PFSK-1 (cell line): Measurements from ENCODE around the gene CLN3.

Source experiments
- FOXP2 ChIP-seq: optimal IDR thresholded peaks from 2 replicates; pipeline ENCODE3; 2011; ENCODE audit warnings: borderline replicate concordance, control low read depth, inconsistent platforms; ENCODE audit not compliant: insufficient read depth; ENCODE audit errors: extremely low read length, extremely low read depth
- POLR2AphosphoS5 ChIP-seq: IDR thresholded peaks from 2 replicates; pipeline ENCODE4 v1.6.1; 2012; ENCODE audit warnings: low read depth, mild to moderate bottlenecking, control low read depth, low read length, moderate library complexity
- SIN3A ChIP-seq: IDR thresholded peaks from 2 replicates; pipeline ENCODE4 v1.6.1; 2012; ENCODE audit warnings: mild to moderate bottlenecking, low read length, moderate library complexity, borderline replicate concordance; ENCODE audit not compliant: insufficient read depth
- TAF1 ChIP-seq: IDR thresholded peaks from 2 replicates; pipeline ENCODE4 v1.6.1; 2012; ENCODE audit warnings: low read length, control low read depth, borderline replicate concordance; ENCODE audit not compliant: insufficient read depth
- TF ChIP-seq, protein P1 (sequence below), 2 experiments: IDR thresholded peaks; 2 replicates each; pipeline versions ENCODE4 v1.6.1 to v1.8.0; 2011 to 2012; ENCODE audit warnings: low read depth in 2 of 2, low read length in 2 of 2, control low read depth in 1 of 2, inconsistent platforms in 1 of 2, mild to moderate bottlenecking in 1 of 2, moderate library complexity in 1 of 2; ENCODE audit not compliant: insufficient read depth in 1 of 2

The CLN3 gene

DNA sequence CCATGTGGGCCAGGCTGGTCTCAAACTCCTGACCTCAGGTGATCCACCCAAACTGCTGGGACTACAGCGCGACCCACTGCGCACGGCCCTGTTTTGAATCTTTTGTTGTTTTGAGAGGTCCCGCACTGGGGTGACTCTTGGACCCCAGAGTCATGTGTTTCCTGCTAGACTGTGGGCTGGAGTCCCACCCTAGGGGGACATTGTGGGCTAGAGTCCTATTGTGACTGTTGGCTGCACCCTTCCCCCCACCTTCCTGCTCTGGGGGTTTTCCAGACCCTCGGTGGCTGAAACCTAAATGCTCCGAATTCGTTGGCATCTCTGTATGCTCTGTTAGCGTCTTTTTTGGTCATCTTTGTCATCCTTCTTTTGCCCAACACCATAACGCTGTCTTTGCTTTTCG, 30.9 kb upstream of the CLN3 start:
- TF ChIP-seq FOXP2 (no peak), POLR2AphosphoS5 (no peak), TAF1 (no peak), SIN3A (no peak)
- TF ChIP-seq, protein P1, sequence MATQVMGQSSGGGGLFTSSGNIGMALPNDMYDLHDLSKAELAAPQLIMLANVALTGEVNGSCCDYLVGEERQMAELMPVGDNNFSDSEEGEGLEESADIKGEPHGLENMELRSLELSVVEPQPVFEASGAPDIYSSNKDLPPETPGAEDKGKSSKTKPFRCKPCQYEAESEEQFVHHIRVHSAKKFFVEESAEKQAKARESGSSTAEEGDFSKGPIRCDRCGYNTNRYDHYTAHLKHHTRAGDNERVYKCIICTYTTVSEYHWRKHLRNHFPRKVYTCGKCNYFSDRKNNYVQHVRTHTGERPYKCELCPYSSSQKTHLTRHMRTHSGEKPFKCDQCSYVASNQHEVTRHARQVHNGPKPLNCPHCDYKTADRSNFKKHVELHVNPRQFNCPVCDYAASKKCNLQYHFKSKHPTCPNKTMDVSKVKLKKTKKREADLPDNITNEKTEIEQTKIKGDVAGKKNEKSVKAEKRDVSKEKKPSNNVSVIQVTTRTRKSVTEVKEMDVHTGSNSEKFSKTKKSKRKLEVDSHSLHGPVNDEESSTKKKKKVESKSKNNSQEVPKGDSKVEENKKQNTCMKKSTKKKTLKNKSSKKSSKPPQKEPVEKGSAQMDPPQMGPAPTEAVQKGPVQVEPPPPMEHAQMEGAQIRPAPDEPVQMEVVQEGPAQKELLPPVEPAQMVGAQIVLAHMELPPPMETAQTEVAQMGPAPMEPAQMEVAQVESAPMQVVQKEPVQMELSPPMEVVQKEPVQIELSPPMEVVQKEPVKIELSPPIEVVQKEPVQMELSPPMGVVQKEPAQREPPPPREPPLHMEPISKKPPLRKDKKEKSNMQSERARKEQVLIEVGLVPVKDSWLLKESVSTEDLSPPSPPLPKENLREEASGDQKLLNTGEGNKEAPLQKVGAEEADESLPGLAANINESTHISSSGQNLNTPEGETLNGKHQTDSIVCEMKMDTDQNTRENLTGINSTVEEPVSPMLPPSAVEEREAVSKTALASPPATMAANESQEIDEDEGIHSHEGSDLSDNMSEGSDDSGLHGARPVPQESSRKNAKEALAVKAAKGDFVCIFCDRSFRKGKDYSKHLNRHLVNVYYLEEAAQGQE (IDR thresholded peaks at IDR 0.05; ENCODE audit: insufficient read depth in 1 of 2, low read depth in 2 of 2, low read length in 2 of 2): no peak

DNA sequence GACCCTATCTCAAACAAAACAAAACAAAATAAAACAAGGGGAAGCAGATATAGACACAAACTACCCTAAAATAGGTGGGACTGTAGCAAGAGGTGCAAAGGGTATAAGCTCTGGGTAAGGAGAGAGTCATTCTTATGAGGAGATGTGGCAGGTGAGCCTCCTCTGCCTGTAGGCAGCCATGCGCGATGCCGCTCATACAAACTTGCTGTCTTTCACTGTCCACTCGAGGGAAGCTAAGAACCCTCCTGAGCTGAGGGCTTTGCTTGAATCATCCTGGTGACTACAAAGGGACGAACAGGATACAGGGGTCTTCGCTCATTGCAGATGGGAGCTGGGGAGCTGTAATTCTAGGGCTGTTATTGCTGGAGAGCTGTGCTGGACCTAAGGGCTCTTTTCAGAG, 29.6 kb upstream of the CLN3 start:
- TF ChIP-seq FOXP2 (no peak), SIN3A (no peak)

DNA sequence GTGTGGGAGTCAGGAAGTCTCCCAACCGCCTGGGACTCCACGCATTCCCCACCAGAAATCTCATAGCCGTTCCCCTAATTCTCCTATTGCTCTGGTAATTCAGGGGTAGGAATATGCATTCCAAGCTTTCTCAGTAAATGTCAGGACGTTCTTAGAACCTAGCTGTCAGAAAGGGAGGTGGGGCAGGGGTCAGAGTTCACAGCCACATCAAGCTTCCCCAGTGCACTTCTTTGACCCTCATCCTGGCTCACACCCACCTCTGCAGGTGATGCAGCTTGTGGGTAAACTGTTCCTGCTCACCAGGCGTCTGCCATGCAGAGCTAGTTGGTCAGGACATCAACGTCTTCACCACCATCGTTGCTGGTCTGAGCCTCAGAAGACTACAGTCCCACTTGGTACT, 28.8 kb upstream of the CLN3 start:
- TF ChIP-seq FOXP2 (no peak), TAF1 (no peak), SIN3A (no peak), POLR2AphosphoS5 (no peak)
- TF ChIP-seq, protein P1 (IDR thresholded peaks at IDR 0.05; ENCODE audit: insufficient read depth in 1 of 2, low read depth in 2 of 2, low read length in 2 of 2): no peak

DNA sequence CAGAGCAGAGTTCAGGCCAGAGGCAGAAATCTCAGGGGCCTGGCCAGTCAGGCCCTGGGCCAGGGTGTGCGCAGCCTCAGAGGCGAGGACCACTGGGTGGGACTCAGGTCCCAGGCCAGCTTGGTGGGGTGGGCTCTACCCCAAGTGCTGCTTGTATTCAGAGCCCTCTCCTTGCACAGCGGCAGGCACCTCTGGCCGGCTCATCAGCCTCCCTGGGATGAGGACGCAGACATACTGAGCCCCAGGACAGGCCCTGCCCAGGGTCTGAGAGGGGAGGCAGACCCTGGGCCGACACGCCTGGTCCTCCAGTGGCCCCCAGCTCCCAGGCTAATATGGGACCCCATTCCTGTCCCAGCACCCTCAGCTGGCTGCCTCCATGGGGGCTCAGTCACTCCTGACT, 22.4 kb upstream of the CLN3 start:
- TF ChIP-seq, protein P1 (IDR thresholded peaks at IDR 0.05; ENCODE audit: insufficient read depth in 1 of 2, low read depth in 2 of 2, low read length in 2 of 2): no peak
- no peak for TF ChIP-seq SIN3A
- no peak for TF ChIP-seq FOXP2
- TF ChIP-seq TAF1: no peak
- no peak for TF ChIP-seq POLR2AphosphoS5

DNA sequence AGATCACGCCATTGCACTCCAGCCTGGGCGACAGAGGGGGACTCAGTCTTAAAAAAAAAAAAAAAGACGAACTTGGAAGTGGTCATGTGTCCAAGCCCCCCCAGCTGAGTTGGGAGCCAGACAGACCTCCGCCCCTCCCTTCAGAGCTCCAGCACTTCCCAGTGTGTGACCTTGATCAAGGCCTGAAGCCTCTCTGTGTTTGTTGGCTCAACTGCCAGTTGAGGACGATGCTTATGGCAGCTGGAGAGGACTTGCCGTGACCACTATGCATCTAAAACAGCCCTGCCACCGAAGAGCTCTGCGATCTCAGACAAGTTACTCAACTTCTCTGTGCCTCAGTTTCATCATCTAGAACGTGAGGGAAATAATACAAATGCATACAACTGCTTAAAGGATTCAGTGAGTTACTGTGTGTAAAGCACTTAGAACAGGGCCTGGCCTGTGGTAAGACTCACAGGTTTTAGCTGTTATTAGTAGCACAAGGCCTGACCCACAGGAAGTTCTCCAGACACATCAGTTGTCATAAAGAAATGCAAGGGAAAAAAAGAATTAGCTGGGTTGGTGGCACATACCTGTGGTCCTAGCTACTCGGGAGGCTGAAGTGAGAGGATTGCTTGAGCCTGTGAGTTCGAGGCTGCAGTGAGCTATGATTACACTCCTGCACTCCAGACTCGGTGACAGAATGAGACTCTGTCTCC, 21.8 kb upstream of the CLN3 start:
- TF ChIP-seq POLR2AphosphoS5: no peak
- TF ChIP-seq FOXP2: no peak
- no peak for TF ChIP-seq TAF1
- TF ChIP-seq SIN3A: no peak
- TF ChIP-seq, protein P1 (IDR thresholded peaks at IDR 0.05; ENCODE audit: insufficient read depth in 1 of 2, low read depth in 2 of 2, low read length in 2 of 2): no peak
